ENCODE data around the gene ZKSCAN2. TPM values are rescaled to one million over a fixed set of nuclear protein-coding genes. Genes with fewer than 3 reads are reported as not detected.

ZKSCAN2 gene
- total and polyA plus RNA-seq, 9 of the 15 experiments (the other 6 are each of a cell fraction or from before 2014, with no cell fraction given) = 1.3 to 9.5 (median 4.2) TPM

GRCh38 chr16:25187491-25187795, 70.2 kb downstream of the ZKSCAN2 start:
- WGBS (ENCODE audit: insufficient coverage, low coverage, missing lambda C conversion rate) = 49% methylated on average over 3 of the region's 3 CpGs
- H3K27ac ChIP-seq (ENCODE audit: extremely low read depth, low read depth, low read length) = no peak overlapping the region
- no TSS peak for BruUV-seq (replicated peaks)

More at GRCh38 chr16:25187491-25187795, 70.2 kb downstream of the ZKSCAN2 start:
- FAIRE-seq (no peak), DNase-seq (ENCODE audit: extremely low read depth in 1 of 4, low spot score in 3 of 4) (no peak), ATAC-seq (no peak)
- H3K27me3 ChIP-seq (ENCODE audit: control insufficient read depth in 2 of 2, insufficient read depth in 2 of 2, low read length in 2 of 2) = peaks cover 0 to 2% of the 10 kb centered on the region in 2 experiments; a peak in 1 of 5 replicates
- H3K4me1 ChIP-seq (replicated peaks in 1 of 2; ENCODE audit: control insufficient read depth in 2 of 2, insufficient read depth in 2 of 2, low read length in 2 of 2) = no peaks in the 10 kb centered on the region
- no peak for TF ChIP-seq ZNF24 (IDR thresholded peaks at IDR 0.05)
- TF ChIP-seq ZNF644 (tag; IDR thresholded peaks at IDR 0.05; ENCODE audit: low read depth) = no peak
- TF ChIP-seq ZFPM2 (CRISPR knock-in tag; IDR thresholded peaks at IDR 0.05) = no peak
- no peak for TF ChIP-seq CC2D1A (IDR thresholded peaks at IDR 0.05)
- TF ChIP-seq FOXK1 (CRISPR knock-in tag; IDR thresholded peaks at IDR 0.05; ENCODE audit: borderline replicate concordance) = no peak
- TF ChIP-seq PRDM10 (IDR thresholded peaks at IDR 0.05; ENCODE audit: partially characterized antibody) = no peak
- no peaks in the 10 kb centered on the region for H4K20me1 ChIP-seq (replicated peaks; ENCODE audit: control insufficient read depth, insufficient read depth, low read length)
- ChIA-PET POLR2A (no interaction called here), CTCF (ENCODE audit: low intra/inter-chr PET ratio) (no interaction called here)
- in situ Hi-C loops (cut with MboI) (no loop called here), intact Hi-C loops (cut with micrococcal nuclease) (no loop called here)
- no peaks in the 10 kb centered on the region for H3K9me1 ChIP-seq (ENCODE audit: control insufficient read depth, insufficient read depth, low read length)
- H3K36me3 ChIP-seq (ENCODE audit: control insufficient read depth, insufficient read depth, low read length) = no peaks in the 10 kb centered on the region
- H3K9me3 ChIP-seq (replicated peaks; ENCODE audit: control insufficient read depth, insufficient read depth, low read depth, low read length) = no peaks in the 10 kb centered on the region
- H3K4me2 ChIP-seq (ENCODE audit: insufficient read depth, low read length) = no peak overlapping the region
- H3K79me2 ChIP-seq (ENCODE audit: control insufficient read depth, insufficient read depth, low read length) = no peaks in the 10 kb centered on the region
- no peak overlapping the region for H2AFZ ChIP-seq (ENCODE audit: low read depth, low read length)
- no peak overlapping the region for H3K9ac ChIP-seq (ENCODE audit: insufficient read depth in 1 of 2, low read depth in 2 of 2, low read length in 2 of 2)
- no peak overlapping the region for H3K4me3 ChIP-seq

Other genes with a start within 250 kb of the ZKSCAN2 start
- 10.9 and 14.4 TPM in 2 replicates for gene ARHGAP17, start 242.5 kb downstream of the ZKSCAN2 start, total RNA-seq (2014; rRNA removed)
- gene ARHGAP17, start 242.5 kb downstream of the ZKSCAN2 start, total RNA-seq (2014; rRNA removed; fragmentation: Illumina TruSeq; extraction: Trizol) = 13.6 and 14.0 TPM in 2 replicates
- 10.4 and 14.4 TPM in 2 replicates for gene ARHGAP17, start 242.5 kb downstream of the ZKSCAN2 start, total RNA-seq (2015; rRNA removed; fragmentation: Illumina TruSeq; extraction: Trizol)
- gene ARHGAP17, start 242.5 kb downstream of the ZKSCAN2 start, total RNA-seq (2021) = 39.5 and 45.1 TPM in 2 replicates
- 9.9 and 10.6 TPM in 2 replicates for gene ARHGAP17, start 242.5 kb downstream of the ZKSCAN2 start, polyA plus RNA-seq (2011; rRNA removed)
- gene ARHGAP17, start 242.5 kb downstream of the ZKSCAN2 start, polyA plus RNA-seq (2014; fragmentation: Illumina TruSeq; extraction: Trizol) = 32.7 and 41.5 TPM in 2 replicates
- gene ARHGAP17, start 242.5 kb downstream of the ZKSCAN2 start, polyA plus RNA-seq (2014; fragmentation: Nextera tagmentation; extraction: Ambion mirVana) = 1 to 10 TPM; 5.8 to 8.0 TPM
- gene ARHGAP17, start 242.5 kb downstream of the ZKSCAN2 start, polyA plus RNA-seq (2014; rRNA removed) = 18.1 and 22.8 TPM in 2 replicates
- 26.2 and 32.3 TPM in 2 replicates for gene LCMT1, start 146.1 kb downstream of the ZKSCAN2 start, total RNA-seq (2014; rRNA removed)
- 20.0 and 21.4 TPM in 2 replicates for gene LCMT1, start 146.1 kb downstream of the ZKSCAN2 start, total RNA-seq (2014; rRNA removed; fragmentation: Illumina TruSeq; extraction: Trizol)
- gene LCMT1, start 146.1 kb downstream of the ZKSCAN2 start, total RNA-seq (2015; rRNA removed; fragmentation: Illumina TruSeq; extraction: Trizol) = 20.8 and 21.7 TPM in 2 replicates
- gene LCMT1, start 146.1 kb downstream of the ZKSCAN2 start, total RNA-seq (2021) = 35.3 and 42.8 TPM in 2 replicates
- 29.6 and 31.2 TPM in 2 replicates for gene LCMT1, start 146.1 kb downstream of the ZKSCAN2 start, polyA plus RNA-seq (2011; rRNA removed)
- 32.5 and 42.0 TPM in 2 replicates for gene LCMT1, start 146.1 kb downstream of the ZKSCAN2 start, polyA plus RNA-seq (2014; fragmentation: Illumina TruSeq; extraction: Trizol)
- gene LCMT1, start 146.1 kb downstream of the ZKSCAN2 start, polyA plus RNA-seq (2014; fragmentation: Nextera tagmentation; extraction: Ambion mirVana) = 10 to 100 TPM; 34.2 to 42.8 TPM
- 22.3 and 22.9 TPM in 2 replicates for gene LCMT1, start 146.1 kb downstream of the ZKSCAN2 start, polyA plus RNA-seq (2014; rRNA removed)
- gene AQP8, start 40.9 kb downstream of the ZKSCAN2 start, total RNA-seq (2014; rRNA removed) = not detected in 2 replicates
- gene AQP8, start 40.9 kb downstream of the ZKSCAN2 start, total RNA-seq (2014; rRNA removed; fragmentation: Illumina TruSeq; extraction: Trizol) = not detected in 2 replicates
- not detected in 2 replicates for gene AQP8, start 40.9 kb downstream of the ZKSCAN2 start, total RNA-seq (2015; rRNA removed; fragmentation: Illumina TruSeq; extraction: Trizol)
- not detected in 2 replicates for gene AQP8, start 40.9 kb downstream of the ZKSCAN2 start, total RNA-seq (2021)
- not detected in 2 replicates for gene AQP8, start 40.9 kb downstream of the ZKSCAN2 start, polyA plus RNA-seq (2011; rRNA removed)
- gene AQP8, start 40.9 kb downstream of the ZKSCAN2 start, polyA plus RNA-seq (2014; fragmentation: Illumina TruSeq; extraction: Trizol) = not detected in 2 replicates
- gene AQP8, start 40.9 kb downstream of the ZKSCAN2 start, polyA plus RNA-seq (2014; fragmentation: Nextera tagmentation; extraction: Ambion mirVana) = not detected
- gene AQP8, start 40.9 kb downstream of the ZKSCAN2 start, polyA plus RNA-seq (2014; rRNA removed) = not detected in 2 replicates